Activated CD4-positive, alpha-beta T cell treated with anti-CD3 and anti-CD28 coated beads for 4 hours (primary cell): ENCODE measurements around the gene GRIK2.

ENCODE experiments used
- DNase-seq, 2 donors: peaks; one replicate each; pipeline ENCODE4 v3.0.0-alpha.2; 2020

GRIK2 gene

GRCh38 chr6:101728956-101729355 lies 335.4 kb downstream of the GRIK2 start:
- DNase-seq = no peak

DNA sequence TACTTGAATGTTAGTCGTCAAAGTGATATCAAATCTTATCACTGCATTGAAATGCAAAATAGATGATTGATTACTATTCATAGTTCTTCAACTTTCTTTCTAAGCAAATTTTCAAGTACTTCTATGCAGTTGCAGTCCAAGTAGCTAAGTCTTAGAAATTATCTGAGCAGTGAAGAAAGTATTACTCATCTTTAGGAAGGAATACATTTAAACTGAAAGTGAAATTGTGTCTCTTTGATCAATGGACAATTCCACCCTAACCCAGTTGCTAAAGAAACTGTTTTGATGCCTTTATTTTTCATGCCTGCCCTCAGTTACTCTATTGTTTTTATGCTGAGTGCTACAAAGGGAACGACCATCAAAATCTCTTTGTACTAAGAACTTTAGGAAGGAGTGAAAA lies 337.4 kb downstream of the GRIK2 start:
- DNase-seq = no peak

- DNase-seq = no peak
Measured at GRCh38 chr6:101733899-101734298, 340.4 kb downstream of the GRIK2 start.

- no peak for DNase-seq
Measured at GRCh38 chr6:101738481-101738880, 345.0 kb downstream of the GRIK2 start.

GRCh38 chr6:101740631-101741030 lies 347.1 kb downstream of the GRIK2 start:
- no peak for DNase-seq

GRCh38 chr6:101741474-101742171 lies 348.1 kb downstream of the GRIK2 start:
- no peak for DNase-seq

DNA sequence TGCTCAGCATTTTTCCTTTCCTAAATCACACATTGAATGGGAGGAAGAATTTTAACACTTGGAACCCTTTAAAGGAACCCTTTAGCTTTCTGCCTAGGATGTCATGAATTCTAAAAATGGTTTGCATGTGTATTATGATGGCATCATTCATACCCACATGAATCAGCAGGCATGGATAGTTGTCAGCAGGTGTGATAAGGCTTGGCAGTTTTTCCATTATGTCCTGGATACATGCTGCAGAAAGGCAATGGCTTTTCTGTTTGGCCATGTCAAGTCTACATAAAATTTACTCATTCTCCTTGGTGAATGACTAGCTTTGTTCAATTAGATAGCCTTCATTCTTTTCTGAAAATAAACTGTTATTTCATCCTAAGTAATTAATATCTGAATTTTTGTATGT lies 353.7 kb downstream of the GRIK2 start:
- no peak for DNase-seq

DNA sequence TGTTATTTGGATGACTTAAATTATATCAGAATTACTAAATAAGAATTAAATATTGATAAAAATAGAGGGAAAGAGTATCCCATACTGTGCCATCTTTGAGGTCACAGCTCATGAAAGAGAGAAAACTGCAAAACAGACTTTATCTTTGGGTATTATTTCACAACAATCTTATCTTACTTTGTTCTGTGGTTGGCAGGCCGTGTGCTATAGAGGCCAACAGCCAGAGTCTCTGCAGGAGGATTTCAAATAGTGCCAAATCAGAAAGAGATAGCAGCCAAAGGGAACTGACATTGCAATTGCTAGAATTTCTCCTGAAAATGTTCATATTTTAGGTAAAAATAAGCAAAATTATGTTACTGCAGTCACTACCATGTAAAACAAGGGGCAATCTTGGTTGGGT lies 354.2 kb downstream of the GRIK2 start:
- no peak for DNase-seq

DNA sequence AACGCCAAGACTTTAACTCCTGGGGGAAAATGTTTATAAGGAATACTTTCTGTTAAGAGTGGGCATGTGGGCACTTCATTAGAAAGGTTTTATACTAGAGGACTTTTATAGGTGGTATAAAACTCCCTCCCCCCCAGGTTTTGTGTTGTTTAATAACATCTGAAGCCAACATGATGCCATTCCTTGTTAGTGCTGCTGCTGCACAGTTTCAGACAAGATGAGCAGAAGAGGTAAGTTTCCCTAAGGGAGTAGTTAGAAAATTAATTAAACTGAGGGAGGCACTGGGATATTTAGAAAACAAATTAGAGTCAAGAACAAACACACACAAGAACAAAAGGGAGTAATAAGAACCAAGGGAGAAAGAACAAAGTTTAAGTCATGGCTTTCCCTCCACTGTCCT lies 362.4 kb downstream of the GRIK2 start:
- no peak for DNase-seq

- DNase-seq = no peak
Measured at GRCh38 chr6:101758368-101758767, 364.9 kb downstream of the GRIK2 start.

DNA sequence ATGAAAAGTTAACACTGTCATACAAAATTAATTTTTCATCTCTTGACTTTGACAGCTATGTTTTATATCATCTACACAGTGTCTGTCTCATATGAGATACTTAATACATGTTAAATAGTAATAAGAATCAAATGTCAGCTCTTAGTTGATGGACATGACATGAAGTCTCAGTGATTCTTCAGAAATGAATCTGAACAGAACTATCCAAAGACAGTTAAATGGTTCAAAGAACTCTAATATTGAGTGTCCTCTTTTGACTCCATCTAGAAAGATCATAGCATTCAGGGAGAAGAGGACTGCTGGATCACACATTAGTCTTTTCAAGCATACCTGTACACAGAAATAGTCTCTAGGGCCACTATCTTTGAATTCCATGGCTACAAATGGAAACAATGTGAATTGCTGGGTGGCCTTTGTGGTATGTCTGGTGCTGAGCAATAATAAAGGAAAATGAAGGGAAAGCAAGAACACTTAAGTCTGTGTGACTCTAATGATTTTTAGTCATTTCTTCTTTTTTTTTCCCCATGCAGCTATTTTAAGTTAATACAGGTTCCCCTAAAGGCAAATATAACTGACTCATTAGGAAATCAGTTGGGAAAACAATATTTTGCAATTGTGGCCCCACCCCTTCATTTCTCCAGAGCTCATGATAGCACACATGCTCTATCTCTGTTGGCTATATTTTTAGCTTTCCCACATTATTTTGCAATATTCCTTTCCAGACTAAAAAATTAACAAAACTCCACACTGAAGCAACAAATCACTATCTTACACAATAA lies 367.5 kb downstream of the GRIK2 start:
- no peak for DNase-seq

- DNase-seq = no peak
Measured at GRCh38 chr6:101762851-101763250, 369.3 kb downstream of the GRIK2 start.

- no peak for DNase-seq
Measured at GRCh38 chr6:101765281-101765680, 371.8 kb downstream of the GRIK2 start.

DNA sequence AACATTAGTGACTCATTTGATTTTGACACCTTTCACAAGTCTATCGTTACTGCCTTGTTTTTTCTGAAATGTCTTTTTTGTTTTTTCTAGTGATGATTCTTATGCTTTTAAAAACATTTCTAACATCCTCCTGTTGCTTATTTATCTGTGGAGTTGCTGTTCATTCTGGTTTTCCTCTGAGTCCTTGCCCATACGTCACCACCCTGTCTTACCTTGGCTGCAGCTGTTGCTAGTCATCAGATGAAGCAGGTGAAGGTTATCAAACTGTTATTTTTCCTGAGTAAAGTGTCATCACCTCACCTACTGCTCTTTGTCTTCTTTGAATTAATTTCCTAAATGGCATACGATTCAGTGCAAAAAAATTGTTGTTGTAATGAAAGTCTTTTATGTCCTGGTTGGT lies 376.6 kb downstream of the GRIK2 start:
- DNase-seq = no peak

DNA sequence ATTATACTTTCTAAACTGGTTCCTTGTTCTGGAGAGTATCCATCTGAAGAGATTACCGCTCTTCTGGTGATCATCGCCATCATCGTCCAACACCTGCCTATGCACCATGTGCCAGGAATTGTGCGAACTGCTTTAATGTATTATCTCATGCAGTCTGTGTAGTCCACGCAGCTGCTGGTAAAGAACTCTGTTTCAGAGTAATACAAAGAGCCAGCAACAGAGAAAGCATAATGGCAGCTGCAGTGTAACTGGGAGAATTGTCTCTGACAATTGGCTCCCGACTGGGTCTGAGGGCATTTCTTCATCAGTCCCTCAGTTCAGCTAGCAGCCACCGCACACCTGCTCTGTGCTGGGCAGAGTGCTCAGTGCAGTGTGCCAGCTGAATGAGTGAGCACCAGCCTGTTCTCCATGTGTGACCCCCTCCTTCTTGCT lies 383.4 kb downstream of the GRIK2 start:
- no peak for DNase-seq

DNA sequence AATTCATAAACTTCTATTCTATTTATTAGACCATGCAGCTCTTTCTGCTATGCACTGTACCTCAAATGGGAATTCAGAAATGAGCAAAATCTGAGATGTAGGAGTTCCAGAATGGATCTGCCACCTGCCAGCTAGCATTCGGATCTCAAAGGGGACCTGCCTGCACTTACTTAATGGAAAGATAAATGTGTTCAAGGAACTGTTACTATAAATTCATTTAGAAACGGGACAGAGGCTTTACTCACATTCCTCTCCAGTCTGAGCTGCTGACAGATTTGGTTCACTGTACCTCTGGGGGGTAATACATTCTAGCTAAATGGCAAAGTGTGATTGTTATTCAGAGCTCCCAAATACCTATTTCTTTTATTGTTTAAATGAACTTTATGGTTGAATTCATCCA lies 384.1 kb downstream of the GRIK2 start:
- no peak for DNase-seq

GRCh38 chr6:101779051-101779844 lies 385.7 kb downstream of the GRIK2 start:
- DNase-seq = no peak

GRCh38 chr6:101783287-101783686 lies 389.8 kb downstream of the GRIK2 start:
- no peak for DNase-seq

- DNase-seq = no peak
Measured at GRCh38 chr6:101784094-101784493, 390.6 kb downstream of the GRIK2 start.

GRCh38 chr6:101799531-101799930 lies 406.0 kb downstream of the GRIK2 start:
- DNase-seq = no peak

- no peak for DNase-seq
Measured at GRCh38 chr6:101800598-101800997, 407.1 kb downstream of the GRIK2 start.

- DNase-seq = no peak
Measured at GRCh38 chr6:101803136-101803535, 409.6 kb downstream of the GRIK2 start.

- DNase-seq = no peak
Measured at GRCh38 chr6:101806241-101806640, 412.7 kb downstream of the GRIK2 start.

DNA sequence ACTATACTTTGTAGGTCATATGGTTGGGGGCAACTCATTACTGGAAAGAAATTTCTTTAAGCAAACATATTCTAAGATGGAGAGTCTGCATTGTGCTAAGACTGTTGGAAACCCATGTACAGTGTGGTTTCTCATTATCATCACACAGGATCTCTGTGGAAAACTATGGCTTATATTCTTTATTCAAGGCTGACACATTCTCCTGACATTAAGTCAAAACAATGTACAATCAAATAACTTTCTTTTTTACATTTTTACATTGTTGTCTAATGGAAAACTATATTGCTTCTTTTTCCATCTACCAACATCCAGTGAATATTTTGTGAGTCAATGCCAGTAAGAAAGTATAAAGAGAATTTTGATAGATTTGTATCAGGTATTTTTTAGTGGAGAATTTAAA lies 417.6 kb downstream of the GRIK2 start:
- DNase-seq = no peak
